ENCODE data around the gene PDE7B.

DNA sequence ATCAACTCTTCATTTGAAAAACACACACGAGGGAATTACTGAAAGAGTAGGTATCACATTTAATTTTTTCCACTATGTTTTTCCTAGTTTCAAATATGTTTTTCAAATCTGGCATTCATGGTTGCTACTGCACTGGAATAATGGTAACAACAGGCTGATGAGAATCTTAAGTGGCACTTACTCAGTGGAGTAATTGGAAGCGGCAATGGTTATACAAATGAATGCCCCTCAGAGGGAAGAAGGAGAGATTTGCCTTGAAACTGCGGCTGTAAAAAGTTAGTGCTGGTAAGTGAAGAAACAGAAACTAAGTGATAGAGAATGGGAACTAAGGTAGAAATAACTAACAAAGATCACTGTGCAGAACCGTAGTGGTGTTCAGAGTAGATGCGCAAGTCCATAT lies 41.0 kb upstream of the PDE7B start:
- TF ChIP-seq, protein P1, sequence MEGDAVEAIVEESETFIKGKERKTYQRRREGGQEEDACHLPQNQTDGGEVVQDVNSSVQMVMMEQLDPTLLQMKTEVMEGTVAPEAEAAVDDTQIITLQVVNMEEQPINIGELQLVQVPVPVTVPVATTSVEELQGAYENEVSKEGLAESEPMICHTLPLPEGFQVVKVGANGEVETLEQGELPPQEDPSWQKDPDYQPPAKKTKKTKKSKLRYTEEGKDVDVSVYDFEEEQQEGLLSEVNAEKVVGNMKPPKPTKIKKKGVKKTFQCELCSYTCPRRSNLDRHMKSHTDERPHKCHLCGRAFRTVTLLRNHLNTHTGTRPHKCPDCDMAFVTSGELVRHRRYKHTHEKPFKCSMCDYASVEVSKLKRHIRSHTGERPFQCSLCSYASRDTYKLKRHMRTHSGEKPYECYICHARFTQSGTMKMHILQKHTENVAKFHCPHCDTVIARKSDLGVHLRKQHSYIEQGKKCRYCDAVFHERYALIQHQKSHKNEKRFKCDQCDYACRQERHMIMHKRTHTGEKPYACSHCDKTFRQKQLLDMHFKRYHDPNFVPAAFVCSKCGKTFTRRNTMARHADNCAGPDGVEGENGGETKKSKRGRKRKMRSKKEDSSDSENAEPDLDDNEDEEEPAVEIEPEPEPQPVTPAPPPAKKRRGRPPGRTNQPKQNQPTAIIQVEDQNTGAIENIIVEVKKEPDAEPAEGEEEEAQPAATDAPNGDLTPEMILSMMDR (conservative IDR thresholded peaks at IDR 0.05; ENCODE audit: low read depth, low read length), result no peak
- no peak for TF ChIP-seq EZH2 (IDR thresholded peaks at IDR 0.05; ENCODE audit: borderline replicate concordance, low read depth, low read length, poor library complexity, severe bottlenecking)

All from A673 (cell line).